Cortex of kidney (tissue), 1 donor: ENCODE measurements around the gene SYNE1.
"Not testable (repeated sequence)": the region's sequence is repeated elsewhere in the genome, so short reads cannot be mapped to it uniquely, and the experiment has no call there.

Source experiments
- DNase-seq: peaks from one replicate; lab custom pipeline; 2025; lab: John Stamatoyannopoulos, UW

Gene SYNE1, protein sequence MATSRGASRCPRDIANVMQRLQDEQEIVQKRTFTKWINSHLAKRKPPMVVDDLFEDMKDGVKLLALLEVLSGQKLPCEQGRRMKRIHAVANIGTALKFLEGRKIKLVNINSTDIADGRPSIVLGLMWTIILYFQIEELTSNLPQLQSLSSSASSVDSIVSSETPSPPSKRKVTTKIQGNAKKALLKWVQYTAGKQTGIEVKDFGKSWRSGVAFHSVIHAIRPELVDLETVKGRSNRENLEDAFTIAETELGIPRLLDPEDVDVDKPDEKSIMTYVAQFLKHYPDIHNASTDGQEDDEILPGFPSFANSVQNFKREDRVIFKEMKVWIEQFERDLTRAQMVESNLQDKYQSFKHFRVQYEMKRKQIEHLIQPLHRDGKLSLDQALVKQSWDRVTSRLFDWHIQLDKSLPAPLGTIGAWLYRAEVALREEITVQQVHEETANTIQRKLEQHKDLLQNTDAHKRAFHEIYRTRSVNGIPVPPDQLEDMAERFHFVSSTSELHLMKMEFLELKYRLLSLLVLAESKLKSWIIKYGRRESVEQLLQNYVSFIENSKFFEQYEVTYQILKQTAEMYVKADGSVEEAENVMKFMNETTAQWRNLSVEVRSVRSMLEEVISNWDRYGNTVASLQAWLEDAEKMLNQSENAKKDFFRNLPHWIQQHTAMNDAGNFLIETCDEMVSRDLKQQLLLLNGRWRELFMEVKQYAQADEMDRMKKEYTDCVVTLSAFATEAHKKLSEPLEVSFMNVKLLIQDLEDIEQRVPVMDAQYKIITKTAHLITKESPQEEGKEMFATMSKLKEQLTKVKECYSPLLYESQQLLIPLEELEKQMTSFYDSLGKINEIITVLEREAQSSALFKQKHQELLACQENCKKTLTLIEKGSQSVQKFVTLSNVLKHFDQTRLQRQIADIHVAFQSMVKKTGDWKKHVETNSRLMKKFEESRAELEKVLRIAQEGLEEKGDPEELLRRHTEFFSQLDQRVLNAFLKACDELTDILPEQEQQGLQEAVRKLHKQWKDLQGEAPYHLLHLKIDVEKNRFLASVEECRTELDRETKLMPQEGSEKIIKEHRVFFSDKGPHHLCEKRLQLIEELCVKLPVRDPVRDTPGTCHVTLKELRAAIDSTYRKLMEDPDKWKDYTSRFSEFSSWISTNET (N-terminal part only)

DNA sequence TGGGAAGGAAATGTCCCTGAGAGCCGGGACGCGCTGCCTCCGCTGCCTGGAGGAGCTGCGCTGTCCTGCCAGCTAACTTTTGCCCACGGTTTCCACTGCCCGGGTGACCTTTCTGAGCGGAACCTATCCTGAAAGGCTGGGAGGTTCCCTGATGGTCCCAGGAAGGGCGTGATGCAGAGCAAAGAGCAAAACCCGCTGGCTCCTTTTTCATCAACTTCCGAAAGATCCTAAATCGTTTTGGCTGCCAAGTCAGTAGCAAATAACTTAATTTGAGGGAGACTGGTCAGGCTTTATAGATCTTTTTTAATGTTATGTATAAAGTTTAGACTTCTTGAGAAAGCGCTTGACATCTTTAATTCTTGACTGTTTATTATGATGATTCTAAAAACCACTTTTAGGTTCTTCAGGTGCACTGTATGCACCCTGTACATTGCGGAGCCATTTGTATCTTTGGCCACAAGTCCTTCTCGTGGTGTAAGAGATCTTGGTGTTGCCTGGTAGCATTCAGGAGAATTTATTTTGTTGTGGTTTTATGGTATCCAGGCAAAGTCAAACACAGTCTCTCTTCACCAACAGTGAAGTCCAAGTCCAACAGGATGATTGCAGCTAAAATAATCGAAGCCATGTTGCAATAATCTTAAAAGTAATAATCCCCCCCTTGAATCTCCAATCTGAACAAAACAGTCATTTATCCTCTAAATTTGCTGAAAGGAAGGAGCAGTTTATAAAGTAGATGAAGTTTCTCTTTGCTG lies at the start of gene SYNE1:
Gene SYNE1 (minus strand): TSS at position 67 of the 752 bp plus-strand sequence. CDS start 9,031 bp downstream, outside the sequence.
- no peak for DNase-seq

DNA sequence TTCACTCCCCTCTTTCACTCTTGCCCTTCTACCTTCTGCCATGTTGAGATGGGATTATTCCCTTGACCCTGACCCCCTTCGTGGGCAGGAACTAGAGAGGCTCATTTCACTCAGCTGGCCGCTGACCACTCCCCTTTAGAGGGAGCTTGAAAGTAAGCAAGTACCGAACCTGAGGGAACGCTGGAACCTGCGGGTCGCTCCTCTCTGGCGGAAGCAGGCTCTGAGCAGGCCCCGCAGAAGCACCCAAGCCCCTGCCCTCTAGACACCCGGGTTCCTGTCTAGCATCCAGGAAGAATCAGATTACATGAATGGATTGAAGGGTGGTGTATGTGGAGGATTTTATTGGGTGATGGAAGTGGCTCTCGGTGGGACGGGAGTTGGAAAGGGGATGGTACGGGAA lies 48.7 kb upstream of the SYNE1 start:
- no peak for DNase-seq

DNA sequence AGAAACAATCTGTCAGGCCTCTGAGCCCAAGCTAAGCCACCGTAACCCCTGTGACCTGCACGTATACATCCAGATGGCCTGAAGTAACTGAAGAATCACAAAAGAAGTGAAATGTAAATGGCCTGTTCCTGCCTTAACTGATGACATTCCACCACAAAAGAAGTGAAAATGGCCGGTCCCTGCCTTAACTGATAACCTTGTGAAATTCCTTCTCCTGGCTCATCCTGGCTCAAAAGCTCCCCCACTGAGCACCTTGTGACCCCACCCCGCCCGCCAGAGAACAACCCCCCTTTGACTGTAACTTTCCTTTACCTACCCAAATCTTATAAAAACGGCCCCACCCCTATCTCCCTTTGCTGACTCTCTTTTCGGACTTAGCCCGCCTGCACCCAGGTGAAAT lies 45.8 kb upstream of the SYNE1 start:
- DNase-seq, result not testable (repeated sequence)

DNA sequence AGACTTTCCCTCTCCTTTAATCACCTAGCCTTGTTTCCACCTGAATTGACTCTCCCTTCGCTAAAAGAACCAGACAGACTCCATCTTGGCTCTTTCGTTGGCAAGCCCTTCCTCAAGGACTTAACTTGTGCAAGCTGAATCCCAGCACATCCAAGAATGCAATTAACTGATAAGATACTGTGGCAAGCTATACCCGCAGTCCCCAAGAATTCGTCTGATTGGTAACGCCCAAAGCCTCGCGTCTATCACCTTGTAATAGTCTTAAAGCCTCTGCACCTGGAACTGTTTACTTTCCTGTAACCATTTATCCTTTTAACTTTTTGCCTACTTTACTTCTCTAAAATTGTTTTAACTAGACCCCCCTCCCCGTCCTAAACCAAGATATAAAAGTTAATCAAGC lies 45.0 kb upstream of the SYNE1 start:
- DNase-seq, result no peak

DNA sequence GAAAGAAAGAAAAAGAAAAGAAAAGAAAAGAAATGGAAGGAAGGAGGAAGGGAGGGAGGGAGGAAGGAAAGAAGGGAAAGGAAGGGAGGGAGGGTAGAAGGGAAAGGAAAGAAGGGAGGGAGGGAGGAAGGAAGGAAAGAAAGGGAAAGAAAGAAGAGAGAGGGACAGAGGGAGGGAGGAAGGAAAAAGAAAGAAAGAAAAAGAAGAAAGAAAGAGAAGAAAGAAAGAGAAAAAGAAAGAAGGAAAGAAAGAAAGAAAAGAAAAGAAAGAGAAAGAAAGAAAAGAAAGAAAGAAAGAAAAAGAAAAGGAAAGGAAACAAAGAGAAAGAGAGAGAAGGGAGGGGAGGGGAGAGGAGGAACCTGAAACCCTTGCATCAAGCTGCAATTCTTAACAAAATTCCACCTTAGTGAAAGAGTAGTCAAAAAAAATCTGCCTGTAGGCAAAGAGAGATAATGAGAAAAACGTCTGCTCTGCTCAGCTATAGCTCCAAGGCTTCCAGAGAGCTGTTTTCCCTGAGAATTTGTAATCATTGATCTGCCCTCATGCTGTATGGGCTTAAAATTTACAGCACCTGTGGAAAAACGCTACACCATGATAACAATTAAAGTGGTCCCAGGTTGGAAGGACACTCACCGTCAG lies 43.8 kb upstream of the SYNE1 start:
- DNase-seq, result no peak

DNA sequence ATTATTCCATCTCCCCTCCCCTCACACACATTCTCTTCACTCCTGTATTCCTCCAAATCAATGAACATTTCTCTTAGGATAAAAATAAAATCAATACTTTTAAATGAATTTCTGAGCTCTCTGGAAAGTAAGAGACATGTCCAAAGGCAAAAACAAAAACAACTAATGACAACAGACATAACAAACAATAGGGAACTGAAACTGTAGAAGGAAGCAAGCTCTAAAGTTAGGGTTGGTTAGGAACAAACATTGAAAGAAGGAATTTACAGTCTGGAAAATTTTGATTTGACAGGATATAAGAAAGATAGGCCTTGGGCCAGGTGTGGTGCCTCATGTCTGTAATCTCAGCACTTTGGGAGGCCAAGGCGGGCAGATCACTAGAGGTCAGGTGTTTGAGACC lies 43.0 kb upstream of the SYNE1 start:
- no peak for DNase-seq

DNA sequence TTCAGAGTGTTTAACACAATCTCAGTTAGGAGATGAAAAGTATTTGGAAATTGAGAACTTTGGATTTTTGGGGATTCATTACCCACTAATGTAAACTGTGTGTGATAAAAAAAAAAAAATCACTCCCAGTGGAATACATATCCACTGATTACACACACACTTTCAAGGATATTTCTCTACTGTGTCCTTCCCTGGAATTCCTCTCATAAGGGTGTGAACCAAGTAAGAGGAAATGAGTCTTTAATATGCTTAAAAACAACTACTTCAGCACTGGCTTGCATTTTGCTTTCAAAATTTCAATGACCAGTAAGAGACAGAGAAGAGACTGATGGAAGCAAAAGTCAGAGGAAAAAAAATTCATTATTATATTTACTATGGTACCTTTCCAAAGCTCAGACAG lies 36.1 kb upstream of the SYNE1 start:
- DNase-seq, result no peak

DNA sequence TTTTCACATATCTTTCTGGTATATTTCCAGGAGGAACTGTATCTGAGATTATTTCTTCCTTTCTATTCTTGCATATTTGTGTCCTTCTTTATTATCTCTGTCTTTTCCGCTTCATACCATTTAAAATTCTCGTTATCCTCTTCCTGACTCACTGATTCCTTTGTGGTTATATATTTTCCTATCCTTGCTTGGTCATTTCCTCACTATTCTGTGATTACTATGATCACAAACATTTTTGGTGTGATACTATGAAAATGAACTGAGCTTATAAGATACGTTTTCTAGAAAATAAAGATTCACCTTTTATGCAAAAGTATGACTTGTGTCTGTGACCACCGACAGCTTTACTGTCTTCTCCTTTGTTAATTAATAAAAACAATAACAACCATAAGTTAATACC lies 34.0 kb upstream of the SYNE1 start:
- DNase-seq, result no peak

DNA sequence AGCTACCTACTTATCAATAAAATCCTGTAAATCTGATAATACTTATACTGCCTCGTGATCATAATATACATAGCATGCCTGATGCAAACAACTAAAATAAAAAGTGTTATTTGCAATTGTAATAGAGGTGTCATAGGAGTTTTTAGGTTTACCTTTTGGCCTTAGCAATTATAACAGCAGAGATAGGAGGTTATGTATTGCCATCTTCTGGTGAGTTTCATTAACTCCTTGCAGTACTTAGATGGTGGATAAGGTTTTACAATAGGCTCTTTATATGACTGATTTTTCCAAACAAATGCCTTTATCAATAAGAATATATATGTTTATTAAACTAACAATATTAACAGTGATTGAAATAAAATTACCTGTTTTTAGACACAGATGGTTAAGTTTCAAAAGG lies 32.7 kb upstream of the SYNE1 start:
- no peak for DNase-seq

DNA sequence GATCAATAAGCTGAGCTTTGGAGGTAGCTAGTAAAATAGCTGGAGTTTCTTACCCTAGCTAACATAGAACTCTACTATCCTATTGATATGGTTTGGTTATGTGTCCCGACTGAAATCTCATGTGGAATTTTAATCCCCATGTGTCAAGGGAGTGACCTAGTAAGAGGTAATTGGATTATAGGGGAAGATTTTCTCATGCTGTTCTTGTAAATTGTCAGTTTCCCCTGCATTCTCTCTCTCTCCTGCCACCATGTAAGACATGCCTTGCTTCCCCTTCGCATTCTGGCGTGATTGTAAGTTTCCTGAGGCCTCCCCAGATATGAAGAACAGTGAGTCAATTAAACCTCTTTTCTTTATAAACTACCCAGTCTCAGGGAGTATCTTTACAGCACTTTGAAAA lies 24.6 kb upstream of the SYNE1 start:
- no peak for DNase-seq

DNA sequence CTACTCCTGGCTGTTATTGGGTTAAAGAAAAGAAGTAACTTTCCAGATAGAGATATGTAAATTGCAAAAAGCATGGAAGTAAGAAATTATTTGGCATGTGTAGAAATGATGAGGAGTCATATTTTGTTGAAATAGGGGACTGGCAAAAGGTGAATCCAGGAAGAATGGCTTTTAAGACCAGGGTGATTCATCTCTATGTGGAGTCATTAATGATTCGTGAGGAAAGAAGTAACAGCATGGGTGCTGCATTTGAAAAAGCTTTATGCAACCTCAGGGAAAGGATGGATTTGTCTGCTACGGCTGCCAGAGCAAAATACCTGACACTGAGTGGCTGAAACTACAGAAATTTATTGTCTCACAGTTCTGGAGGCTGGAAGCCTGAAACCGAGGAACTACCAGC lies 14.8 kb upstream of the SYNE1 start:
- no peak for DNase-seq

DNA sequence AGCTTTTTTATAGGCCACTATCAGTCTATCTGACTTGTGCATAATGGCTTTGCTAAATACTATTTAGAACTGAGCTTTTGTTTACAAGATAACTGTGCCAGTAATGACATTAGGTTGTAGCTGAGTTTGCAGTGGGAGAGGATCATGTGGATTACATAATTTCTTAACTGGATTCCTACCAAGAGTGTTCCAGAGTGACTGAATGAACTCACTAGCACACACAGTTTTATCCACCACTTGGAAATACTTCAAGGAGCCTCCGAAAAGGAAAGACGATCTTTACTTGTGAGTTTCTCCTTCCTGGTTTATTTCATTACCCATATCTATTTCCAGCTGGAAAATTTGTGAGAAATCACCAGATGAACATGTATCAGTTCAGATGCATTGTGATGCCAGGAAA lies 10.9 kb upstream of the SYNE1 start:
- no peak for DNase-seq

DNA sequence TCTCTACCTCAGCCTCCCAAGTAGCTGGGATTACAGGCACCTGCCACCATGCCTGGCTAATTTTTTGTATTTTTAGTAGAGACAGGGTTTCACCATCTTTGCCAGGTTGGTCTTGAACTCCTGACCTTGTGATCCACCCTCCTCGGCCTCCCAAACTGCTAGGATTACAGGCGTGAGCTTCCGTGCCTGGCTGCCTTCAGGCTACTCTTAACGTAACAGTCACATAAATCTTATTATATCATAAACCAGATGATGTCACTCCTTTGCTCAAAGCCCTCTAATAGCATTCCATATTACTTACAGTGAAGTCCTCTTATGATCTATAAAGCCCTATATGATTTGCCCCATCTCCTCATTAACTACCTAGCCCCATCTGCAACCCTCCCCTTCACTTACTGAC lies 9.6 kb upstream of the SYNE1 start:
- not testable (repeated sequence) for DNase-seq

DNA sequence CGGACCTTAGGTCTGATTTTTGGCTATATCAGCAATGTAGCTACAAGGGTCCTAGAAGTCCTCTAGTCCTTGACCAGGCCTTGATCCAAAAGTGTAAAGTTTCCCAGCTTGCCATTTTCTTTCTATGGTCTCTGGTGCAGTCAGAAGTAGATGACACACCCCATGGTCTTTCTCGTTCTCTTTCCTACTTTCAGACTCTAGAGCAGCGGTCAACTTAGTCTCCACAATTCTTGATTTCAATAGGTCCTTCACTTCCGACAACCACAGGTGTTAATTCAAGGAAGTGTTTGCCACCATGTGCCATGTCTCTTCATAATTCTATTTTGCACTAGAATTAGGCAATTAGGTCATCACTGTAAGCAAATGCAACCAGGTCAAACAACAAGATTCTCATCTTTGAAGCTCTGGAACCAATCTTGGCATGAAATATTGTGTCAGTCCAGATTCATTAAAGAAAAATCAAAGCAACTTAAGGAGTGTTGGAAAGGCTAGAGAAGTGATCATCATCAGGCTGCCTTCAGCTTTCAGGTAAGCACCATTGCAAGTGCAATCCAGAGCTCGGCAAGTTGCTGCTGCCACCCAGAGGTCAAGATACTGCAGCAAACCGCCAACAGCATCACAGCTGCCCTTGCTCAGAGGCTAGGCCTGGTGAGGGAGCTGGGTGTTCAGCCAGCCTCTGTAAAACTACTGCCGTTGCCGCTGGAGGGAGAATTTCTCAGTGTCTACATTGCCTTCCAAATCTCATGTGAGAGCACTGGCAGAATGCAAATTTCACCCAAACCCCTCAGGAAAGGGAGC lies 5.6 kb upstream of the SYNE1 start:
- DNase-seq, result no peak

DNA sequence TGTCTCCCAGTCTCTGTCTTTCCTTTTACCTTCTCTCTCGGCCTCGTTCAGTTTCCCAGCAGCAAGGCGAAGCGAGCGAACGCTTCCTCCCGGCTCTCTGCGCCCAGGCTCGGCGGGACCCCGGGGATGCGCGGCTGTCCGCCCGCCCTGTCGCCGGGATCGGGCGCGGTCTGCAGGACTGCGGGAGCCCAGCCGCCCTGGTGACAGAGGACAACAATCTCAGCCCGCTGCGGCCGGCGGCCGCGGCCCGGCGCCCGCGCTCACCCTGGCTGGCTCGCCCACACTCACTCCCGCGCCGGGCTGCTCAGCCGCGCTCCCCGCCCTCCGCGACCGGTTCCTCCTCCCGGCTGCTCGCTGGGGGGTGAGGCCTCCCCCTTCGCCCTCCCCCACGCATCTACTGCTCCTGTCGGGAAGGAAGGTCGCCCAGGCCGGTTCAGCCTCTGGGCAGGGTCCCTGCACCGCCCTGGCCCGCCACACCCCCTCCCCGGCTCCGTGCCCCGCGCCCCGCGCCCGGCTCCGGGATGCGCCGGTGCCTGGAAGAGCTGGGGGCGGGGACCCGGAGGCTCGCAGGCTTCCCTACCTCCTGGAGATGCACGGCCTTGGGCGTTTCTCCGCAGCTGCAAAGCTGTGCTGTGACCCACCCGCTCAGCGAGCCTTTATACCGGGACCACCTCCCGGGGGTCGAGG lies 410 bp downstream of the SYNE1 start:
- no peak for DNase-seq

DNA sequence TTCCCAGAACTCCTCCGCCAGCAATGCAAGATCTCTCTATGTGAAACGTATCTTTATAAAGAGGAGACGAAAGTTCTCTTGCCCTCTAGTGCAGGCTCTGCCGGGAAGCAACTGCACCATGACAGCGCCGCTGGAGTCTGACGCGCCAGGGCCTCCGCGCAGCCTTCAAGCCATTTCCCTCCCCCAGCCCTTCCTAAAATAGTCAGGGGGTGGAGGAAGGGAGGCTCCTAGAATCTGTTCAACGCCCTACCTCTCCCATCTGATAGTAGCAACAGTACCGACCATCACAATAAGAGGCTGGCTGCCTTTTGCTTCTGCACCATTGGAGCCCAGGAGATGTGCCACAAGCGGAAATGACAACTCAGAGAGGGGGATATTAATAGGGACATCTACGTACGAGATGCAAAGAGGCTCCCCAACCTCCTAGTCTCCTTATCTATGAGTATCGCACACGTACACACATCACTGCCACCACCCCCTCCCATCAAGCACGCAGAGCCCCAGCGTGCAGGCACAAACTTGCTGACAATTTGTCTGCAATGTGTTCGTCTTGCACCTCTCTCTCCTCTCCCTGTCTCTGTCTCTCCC lies 1.0 kb downstream of the SYNE1 start:
- no peak for DNase-seq

DNA sequence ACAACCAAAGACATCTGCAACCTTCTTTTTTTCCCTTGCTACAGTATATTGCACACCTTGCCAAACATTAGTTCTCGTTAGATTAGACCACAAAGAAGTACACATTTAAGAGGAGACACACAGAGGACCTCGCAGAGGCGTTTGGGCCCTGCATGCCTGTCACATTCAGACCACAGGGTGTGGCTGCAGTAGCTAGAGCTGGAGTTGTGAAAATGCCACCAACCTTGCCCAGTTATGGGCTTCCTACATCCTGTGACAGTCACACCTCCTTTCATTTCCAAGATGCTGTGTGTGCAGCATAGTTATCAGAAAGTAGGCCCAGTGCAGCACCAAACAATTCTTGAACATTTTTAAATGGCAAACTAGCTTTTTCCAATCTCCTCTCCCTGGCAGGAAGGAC lies 2.4 kb downstream of the SYNE1 start:
- DNase-seq, result no peak

DNA sequence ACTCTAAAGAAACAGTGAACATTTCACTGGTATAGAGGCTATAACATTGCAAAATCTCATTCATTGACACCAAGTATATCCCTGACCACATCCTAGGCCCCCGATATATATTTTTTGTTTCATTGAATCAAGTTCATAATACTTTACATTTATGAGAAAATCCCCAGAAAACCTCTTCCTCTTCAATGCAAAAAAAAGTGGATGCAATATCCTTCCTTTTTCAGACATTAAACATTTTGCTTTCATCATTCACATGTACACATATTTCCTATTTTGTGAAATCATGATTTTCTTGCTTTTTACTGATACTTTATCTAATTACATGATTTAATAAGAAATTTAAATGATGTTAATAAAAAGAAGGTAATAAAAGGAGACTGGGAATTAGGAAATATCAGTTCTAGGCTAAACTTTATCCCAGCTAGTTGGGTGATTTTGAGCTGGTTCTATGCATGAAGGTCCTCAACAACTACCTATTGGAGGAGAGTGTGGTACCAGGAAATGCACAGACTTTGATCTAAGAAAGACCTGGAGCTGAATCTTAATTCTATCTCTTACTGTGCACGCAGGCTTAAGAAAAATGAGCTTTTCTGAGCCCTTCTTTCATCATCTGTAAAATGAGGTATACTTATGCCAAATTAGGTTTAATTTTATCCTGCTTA lies 4.9 kb downstream of the SYNE1 start:
- no peak for DNase-seq

DNA sequence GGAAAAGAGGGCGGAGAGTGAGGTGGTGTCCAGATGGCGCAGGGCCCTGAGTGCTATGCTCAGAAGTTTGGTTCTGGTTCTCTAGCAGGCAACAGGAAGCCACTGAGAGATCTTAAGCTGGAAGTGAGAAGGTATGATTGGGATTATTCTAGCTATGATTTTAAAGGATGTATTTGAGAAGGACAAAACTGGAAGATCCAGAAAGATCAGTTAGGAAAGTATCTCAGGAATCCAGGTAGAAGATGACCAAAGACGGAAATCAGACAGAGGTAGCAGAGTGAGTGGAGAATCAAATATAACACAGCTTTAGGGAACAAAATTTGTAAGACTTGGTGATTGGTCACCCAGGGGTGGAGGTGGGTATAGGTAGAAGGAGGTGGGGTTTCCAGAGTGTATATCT lies 5.8 kb downstream of the SYNE1 start:
- no peak for DNase-seq
